ENCODE measurements around the gene CMTM6. TPM values are rescaled to one million over a fixed set of nuclear protein-coding genes. Genes with fewer than 3 reads are reported as not detected.
"Not testable (repeated sequence)": the region's sequence is repeated elsewhere in the genome, so short reads cannot be mapped to it uniquely, and the experiment has no call there.

Gene CMTM6, protein sequence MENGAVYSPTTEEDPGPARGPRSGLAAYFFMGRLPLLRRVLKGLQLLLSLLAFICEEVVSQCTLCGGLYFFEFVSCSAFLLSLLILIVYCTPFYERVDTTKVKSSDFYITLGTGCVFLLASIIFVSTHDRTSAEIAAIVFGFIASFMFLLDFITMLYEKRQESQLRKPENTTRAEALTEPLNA
- 115 and 144 TPM in 2 replicates for total RNA-seq (2014; rRNA removed; shearing (Covaris generic))

DNA sequence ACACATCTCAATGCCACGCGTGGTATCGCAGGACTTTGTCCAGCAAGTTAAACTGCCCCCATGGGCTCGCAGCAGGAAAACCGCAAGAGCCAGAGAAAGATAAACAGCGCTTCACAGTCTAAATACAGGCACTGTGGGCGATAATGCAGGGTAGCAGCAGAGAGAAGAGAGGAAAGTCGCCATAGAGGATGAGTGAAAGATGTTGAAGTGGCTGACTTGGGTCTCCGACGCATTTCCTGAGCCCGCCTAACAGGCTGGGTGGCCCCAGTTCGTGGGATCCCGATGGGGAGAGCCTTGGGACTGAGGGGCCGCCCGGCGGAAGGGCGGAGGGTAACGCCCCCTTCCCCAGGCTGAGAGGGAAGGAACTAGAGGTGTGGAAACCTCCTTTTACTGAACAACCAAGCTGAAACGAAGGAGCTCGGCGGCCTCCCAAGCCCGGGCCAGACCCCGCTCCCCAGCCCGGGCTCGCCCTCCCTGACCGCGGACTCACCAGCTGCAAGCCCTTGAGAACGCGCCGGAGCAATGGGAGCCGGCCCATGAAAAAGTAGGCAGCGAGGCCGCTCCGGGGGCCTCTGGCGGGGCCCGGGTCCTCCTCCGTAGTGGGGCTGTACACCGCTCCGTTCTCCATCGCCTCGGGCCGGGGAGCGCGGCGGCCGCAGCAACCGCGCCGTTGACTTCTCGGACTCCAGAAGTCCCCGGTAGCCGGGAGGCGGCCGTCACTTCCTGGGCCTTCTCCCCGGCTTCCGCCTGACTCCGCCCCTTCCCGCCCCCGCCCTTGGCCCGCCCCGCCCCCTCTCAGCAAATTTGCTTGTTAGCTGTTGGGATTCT is at the start of gene CMTM6:
TSS of gene CMTM6 (minus strand) at position 735 of the 828 bp plus-strand sequence. CDS start at position 628, 107 bp downstream.
- DNase-seq (ENCODE audit: low read depth): peak; percentile 73

- DNase-seq (ENCODE audit: low read depth): no peak
Measured at GRCh38 chr3:32552013-32552412, 49.4 kb upstream of the CMTM6 start.

DNA sequence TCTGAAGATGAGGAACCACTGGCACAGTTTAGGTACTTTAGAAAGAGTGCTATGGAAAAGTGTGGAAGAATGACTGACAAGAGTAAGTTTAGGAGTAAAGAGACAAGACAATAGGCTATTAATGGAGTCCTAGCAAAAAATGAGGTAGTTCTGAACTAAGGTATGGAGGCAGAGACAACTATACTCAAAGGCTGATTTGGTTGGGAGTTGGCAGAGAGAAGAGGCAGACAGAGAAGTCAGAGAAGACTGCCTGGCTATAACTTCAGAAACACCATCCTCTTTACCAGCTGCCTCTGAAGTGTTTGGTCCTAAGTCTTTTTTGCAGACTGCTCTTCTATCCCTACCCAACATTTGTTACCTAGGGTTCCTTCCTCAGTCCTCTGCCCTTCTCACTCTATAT is 48.8 kb upstream of the CMTM6 start:
- DNase-seq (ENCODE audit: low read depth): no peak

GRCh38 chr3:32551087-32551486 is 48.4 kb upstream of the CMTM6 start:
- DNase-seq (ENCODE audit: low read depth): no peak

- DNase-seq (ENCODE audit: low read depth): no peak
Measured at GRCh38 chr3:32545305-32545704, 42.7 kb upstream of the CMTM6 start.

GRCh38 chr3:32544894-32545293 is 42.2 kb upstream of the CMTM6 start:
- DNase-seq (ENCODE audit: low read depth): peak; percentile 7

DNA sequence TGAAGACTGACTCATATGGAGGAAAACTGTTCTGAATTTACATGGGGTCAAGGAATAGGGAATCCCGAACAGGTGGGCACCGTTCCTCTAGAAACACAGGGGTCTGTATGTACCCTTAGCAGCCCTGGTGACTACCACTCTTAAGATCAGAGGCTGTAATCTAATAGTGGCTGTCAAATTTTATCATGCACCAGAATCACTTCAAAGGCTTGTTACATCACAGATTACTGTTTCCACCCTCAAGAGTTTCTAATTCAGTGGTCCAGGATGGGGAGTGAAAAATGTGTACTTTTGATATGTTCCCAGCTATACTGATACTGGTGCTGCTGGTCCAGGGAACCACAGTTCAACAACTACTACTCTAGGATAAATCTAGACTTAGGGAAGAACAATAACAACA is 40.2 kb upstream of the CMTM6 start:
- DNase-seq (ENCODE audit: low read depth): no peak

GRCh38 chr3:32540899-32541298 is 38.2 kb upstream of the CMTM6 start:
- DNase-seq (ENCODE audit: low read depth): no peak

- no peak for DNase-seq (ENCODE audit: low read depth)
Measured at GRCh38 chr3:32532434-32532833, 29.8 kb upstream of the CMTM6 start.

DNA sequence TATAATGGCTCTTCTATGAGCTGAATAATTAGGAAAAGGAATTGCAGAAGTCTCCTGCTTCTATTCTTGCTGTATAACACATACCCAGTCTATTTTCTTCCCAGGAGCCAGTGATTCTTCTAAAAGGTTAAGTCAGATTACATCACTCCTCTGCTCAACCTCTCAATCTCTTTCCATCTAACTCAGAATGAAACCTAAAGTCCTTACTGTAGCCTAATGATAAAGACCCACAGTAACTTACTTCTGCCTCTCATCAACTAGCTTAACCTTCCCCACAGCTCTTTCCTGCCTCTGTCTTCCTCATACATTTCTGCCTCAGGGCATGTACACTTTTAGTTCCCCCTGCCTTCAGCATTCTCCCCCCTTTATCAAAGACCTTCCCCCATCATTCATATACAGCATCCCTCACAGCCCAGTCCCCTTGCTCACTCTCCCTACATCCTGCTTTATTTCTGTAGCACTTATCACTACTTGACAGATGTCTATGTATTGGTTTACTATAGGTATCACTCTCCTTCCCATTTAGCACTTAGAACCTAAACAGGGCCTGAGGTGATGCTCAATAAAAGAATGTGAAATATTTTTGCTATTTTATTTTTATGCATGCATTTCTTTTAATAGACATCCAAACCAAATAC is 28.5 kb upstream of the CMTM6 start:
- DNase-seq (ENCODE audit: low read depth): no peak

- DNase-seq (ENCODE audit: low read depth): no peak
Measured at GRCh38 chr3:32525720-32526119, 23.1 kb upstream of the CMTM6 start.

GRCh38 chr3:32522682-32523081 is 20.0 kb upstream of the CMTM6 start:
- DNase-seq (ENCODE audit: low read depth): no peak

GRCh38 chr3:32518921-32519320 is 16.3 kb upstream of the CMTM6 start:
- not testable (repeated sequence) for DNase-seq (ENCODE audit: low read depth)

DNA sequence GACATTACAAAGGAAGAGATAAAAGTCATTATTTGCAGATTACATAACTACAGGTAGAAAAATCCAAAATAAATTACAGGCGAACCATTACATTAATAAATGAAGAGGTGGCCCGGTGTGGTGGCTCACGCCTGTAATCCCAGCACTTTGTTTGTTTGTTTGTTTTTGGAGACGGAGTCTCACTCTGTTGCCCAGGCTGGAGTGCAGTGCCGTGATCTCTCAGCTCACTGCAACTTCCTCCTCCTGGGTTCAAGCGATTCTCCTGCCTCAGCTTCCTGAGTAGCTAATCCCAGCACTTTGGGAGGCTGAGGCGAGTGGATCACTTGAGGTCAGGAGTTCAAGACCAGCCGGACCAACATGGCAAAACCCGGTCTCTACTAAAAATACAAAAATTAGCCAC is 14.1 kb upstream of the CMTM6 start:
- not testable (repeated sequence) for DNase-seq (ENCODE audit: low read depth)

- DNase-seq (ENCODE audit: low read depth): no peak
Measured at GRCh38 chr3:32511005-32511404, 8.4 kb upstream of the CMTM6 start.

- peak; percentile 66 for DNase-seq (ENCODE audit: low read depth)
Measured at GRCh38 chr3:32510075-32510724, 7.5 kb upstream of the CMTM6 start.

DNA sequence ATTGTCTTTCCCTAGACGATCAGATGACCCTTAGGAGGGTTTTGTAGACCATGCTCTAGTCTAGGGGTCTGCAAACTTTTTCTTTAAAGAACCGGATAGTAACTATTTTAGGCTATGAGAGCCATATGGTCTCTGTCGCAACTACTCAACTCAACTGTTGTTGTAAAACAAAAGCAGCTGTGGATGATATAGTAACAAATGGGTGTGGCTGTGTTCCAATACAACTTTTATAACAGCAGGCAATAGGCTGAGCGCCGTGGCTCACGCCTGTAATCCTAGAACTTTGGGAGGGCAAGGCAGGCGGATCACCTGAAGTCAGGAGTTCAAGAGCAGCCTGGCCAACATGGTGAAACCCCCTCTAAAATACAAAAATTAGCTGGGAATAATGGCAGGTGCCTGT is 6.1 kb upstream of the CMTM6 start:
- no peak for DNase-seq (ENCODE audit: low read depth)

GRCh38 chr3:32506466-32506865 is 3.8 kb upstream of the CMTM6 start:
- DNase-seq (ENCODE audit: low read depth): no peak

DNA sequence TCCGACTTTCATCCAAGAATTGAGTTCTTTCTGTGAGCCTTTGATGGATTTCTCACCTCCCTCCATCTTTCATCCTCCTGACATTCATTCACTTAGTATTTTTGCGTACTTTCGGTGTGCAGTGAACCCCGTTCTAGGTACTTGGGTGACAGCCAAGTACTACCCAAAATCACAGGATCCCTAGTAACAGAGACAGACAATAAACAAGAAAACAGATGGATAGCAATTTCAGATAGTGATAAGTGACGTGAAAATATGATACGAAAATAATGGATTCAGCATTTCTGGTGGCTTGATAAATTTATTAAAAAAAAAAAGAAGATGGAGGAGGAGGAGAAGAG is 264 bp upstream of the CMTM6 start:
- DNase-seq (ENCODE audit: low read depth): no peak

DNA sequence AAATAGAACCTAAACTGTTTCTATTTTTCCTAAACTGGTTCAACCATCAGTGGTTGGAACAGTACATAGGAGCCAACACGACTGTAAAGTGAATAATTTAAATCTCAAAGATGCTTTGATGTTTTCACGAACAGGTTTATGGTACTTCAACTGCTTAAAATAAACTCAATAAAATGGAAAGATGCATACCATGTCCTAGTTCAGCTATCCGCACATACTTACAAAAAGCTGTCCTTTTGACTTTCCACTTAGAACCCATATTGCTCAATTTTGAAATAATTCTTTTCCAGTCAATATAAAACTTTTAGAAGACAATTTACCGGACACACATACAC is 902 bp downstream of the CMTM6 start:
- DNase-seq (ENCODE audit: low read depth): no peak

DNA sequence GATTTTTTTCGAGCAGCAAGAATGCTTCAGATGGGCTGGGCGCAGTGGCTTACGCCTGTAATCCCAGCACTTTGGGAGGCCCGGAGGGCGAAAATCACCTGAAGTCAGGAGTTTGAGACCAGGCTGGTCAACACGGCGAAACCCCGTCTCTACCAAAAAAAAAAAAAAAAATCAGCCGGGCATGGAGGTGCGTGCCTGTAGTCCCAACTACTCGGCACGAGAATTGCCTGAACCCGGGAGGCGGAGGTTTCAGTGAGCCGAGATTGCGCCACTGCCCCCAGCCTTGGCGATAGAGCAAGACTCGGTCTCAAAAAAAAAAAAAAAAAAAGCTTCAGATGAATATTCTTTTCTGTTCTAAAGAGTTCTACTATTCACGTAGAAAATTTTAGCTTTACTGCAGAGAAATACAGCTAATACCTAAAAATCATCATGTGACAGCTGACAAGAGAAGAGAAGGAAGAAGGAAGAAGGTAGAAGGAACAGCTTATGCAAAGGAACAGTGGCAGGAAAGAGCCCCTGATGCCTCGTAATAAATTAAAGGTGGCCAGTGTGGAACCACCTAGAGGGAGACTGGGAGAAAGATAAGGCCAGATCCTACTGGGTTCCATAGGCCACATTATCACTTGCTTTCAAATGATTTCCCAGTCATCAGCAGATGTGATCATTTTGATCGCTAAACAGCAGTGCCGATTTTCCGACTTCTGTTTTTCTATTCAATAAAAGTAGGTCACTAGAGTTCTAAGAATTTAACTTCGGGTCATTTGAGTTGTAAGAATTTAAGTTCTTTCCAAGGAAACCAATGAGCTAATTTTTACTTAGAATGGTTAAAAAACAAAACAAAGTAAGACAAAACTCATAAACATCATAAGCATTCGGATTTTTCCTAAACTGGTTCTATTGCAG is 1.5 kb downstream of the CMTM6 start:
- DNase-seq (ENCODE audit: low read depth): no peak

DNA sequence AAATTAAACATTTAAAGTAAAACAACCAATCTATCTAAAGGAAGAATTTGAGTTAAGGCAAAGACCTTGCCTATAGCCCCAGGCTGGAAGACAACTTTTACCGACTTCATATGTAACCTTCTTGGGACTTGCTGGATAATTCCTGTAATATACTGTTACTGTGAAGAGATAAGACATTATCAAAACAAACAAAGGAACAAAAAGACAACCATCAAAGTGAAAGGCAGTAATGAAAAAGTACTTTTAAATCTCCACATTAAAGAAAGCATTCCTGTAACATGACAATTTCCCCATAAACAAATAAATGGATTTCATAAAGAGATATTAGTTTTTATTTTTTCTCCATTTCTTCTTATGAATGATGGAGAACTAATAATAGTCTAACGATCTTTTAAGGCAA is 2.4 kb downstream of the CMTM6 start:
- no peak for DNase-seq (ENCODE audit: low read depth)

Data from M059J (cell line).